ENCODE measurements around the gene TFAP2B.
A peak's percentile ranks its signal among the peaks of the same experiment; 100 is the strongest.

- TF ChIP-seq, protein P1, sequence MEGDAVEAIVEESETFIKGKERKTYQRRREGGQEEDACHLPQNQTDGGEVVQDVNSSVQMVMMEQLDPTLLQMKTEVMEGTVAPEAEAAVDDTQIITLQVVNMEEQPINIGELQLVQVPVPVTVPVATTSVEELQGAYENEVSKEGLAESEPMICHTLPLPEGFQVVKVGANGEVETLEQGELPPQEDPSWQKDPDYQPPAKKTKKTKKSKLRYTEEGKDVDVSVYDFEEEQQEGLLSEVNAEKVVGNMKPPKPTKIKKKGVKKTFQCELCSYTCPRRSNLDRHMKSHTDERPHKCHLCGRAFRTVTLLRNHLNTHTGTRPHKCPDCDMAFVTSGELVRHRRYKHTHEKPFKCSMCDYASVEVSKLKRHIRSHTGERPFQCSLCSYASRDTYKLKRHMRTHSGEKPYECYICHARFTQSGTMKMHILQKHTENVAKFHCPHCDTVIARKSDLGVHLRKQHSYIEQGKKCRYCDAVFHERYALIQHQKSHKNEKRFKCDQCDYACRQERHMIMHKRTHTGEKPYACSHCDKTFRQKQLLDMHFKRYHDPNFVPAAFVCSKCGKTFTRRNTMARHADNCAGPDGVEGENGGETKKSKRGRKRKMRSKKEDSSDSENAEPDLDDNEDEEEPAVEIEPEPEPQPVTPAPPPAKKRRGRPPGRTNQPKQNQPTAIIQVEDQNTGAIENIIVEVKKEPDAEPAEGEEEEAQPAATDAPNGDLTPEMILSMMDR (IDR thresholded peaks at IDR 0.05; ENCODE audit: insufficient read depth, low read depth, low read length) = peak; percentile 88
- TF ChIP-seq EZH2 (IDR thresholded peaks at IDR 0.05; ENCODE audit: insufficient read depth, low read length) = no peak
These were observed 2.5 kb upstream of the TFAP2B start for GRCh38 chr6:50816115-50816675.

All from astrocyte (in vitro differentiated cells and primary cell).